Activated CD8-positive, alpha-beta memory T cell treated with anti-CD3 and anti-CD28 coated beads, Interleukin-2, amount 50 U/mL, for 24 hours (primary cell): ENCODE data around the gene COBL.

Experiments used
- DNase-seq: peaks from one replicate; pipeline ENCODE4 v3.0.0-alpha.2; 2020; ENCODE audit errors: extremely low read depth

Gene COBL

DNA sequence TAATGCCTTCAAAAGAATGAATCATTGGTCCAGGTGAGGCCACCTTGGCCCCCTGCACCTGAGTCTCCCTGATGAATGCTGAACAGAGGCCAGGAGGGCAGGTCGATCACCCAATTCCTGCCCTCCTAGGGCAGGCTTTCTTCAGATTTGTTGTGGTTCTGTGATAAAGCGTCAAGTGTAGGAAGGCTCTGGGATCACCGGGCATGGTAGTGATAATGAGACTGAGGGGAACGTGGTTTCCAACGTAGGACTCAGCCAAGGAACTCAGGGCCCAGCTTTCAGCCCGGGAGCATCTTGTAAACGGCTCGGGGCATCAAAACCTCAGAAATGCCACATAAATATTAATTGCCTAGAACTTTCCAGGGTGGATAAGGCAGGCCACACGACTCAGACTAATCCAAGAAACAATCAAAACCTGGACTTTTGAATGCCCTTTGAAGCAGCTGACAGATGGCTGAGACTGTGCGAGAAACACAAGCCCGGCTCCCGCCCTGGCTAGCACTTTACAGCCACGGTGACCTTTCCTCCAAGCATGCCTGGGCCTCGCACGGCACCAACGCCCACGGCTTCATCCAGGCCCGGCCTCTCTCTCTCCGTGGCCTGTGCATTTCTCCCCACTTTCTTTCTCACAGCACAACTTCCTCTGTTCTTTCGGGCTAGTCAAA lies 294.6 kb downstream of the COBL start:
- no peak for DNase-seq

DNA sequence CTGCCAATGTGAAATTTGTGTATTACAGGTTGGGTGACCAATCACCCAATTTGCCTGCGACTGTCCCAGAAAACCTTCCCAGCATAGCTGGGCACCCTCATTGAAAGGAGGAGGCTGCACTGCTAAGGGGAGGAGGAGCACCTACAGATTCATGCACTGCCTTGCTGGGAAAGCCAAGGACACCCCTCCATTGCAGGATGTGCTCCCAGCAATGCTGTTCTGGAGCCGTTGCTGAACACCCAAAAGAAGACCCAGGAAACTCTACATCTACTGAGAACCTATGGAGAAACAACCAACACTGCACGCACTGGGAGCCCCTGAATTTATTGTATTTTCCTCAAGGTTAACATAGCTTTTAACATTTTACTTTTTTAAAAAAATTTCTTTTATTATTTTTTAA lies 295.7 kb downstream of the COBL start:
- DNase-seq = no peak

DNA sequence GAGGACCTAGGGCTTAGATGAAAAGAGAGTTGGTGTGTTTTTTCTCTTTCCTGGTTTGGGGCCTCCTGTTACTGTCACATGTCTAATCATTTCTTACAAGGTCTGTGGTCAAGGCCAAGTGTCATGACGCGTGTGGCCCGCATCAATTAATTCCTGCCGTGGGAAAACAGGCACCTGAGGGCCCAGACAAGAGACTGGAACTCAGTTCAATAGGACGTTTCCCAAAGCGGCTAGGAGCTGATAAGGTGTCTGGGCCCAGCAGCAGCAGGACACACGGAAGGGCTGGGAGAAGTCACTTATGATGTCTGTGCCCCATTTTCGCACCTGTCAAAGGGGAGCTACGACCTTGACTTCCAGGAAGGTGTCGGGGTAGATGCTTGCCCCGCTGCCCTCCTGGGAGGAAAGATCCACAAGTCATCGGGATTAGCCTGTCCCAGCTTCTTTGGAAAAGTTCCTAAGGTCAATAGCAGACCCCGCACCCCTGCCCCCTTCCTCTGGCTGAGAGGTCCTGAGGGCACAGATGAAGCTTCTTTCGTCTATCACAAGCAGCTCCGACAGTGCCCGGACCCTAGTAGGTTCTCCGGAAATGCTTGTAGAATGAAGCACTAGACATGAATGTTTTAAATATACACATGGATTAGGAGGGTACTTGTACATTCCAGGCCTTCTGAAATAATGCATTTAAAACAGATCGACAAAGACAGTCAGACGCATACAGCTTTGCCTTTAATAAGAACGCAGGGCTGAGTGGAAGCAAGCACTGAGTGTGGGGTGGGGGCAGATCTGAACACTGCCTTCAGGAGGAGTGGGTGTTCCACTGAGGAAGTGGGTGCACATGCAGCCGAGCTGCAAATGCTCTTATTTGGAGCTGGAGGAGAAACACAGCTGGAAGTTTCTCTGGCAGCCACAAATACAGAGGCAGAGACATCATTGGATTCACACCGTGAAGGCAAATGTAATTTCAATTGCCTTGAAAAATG lies 296.4 kb downstream of the COBL start:
- no peak for DNase-seq

DNA sequence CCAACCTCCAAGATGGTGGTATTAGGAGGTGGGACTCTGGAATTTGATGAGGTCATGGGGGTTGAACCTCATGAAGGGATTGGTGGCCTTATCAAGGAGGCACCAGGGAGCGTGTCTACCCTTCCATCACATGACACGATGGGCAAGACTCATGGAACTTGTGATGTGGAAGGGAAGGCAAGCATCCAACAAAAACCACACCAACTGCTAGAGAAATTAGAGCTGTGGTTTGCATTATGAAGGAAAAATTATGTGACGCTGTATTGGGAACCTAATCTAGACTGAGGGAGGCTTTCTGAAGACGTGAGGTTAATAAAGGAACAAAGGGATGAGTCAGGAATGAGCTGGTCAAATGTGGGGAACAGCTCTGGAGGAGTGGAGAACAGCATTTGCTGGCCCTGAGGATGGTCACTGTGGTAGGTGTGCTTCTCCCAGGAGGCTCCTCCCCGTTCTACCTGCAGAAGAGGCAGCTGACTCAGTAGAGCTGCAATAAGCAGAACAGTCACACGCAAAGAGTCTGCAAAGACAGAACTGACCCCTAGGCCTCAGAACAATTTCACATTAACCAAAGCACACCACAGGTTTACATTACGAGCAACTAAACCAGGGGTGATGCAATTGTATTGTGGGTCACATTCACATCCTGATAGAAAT lies 297.3 kb downstream of the COBL start:
- no peak for DNase-seq

DNA sequence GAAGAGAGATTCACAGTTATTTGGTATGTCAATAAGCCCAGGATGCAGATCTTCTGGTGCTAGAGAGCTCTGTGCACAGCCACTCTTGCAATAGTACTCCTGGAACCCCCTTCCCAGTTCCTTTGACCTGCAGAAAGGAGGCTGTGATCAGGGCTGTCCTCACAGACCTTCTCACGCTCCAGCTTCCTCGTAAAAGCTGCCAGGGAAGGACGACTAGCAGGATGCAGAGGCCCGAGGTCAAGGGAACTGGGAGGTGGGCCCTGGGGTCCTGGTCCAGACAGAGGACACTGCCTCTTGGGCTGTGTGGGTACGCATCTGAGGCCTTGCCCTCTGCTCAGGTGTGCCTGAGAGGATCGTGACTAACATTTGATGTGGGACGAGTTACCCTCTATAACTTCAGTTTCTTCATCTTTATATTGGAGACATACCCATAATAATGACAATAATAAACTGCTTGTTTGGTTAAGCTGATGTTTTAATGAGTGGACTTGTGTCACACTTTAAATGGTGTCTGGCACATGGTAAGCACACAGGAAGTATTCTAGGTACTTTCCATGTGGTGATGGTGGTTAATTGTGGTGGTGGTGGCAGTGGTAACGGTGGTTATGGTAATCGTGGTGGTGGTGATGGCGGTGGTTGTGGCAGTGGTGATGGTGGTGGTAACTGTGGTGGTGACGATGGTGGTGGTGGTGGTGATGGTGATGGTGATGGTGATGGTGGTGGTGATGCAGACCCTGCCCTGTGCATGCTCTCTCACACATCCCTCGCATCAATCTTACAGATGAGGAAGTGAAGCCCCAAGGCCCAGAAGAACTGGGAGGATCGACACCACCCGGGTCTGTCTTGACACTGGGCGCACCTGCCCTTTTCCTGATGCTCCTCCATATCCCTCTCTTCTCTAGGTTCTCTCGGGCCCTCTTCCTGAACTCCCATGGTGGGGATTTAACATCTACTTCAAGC lies 298.8 kb downstream of the COBL start:
- DNase-seq = no peak

DNA sequence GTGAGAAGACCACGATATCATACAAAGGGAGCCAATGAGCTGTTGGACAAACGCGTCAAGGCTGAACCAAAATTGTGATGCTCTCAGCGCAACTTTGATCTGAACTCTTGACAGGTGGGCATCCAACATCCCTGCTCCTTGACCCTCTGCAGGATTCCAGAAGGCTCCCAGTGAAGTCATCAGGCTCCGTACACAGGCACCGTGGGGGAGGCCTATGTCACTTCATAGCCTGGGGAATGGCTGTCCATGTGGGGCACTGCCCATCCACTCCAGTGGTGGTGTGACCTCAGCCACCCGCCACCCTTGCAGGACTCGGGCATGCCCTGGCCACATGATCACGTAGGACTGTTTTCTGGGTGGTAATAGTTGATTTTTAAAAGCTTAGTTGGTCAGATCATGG lies 300.1 kb downstream of the COBL start:
- DNase-seq = no peak

DNA sequence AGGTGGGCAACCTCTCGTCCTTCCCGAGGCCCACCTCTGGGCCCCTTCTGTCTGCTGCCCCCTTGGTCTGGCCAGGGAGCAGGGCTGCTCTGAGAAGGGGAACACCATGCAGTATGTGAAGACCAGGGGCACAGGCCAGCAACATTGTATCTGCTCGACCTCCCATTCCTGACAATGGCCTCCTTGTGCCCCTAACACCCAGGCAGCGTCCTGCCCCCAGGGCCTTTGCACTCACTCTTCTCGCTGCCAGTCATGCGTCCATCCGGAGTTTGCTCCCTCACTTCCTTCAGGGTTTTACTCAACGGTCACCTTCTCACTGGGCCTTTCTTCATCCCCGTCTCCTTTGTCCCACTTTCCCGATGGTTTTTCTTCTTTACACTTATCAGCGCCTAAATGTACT lies 301.0 kb downstream of the COBL start:
- no peak for DNase-seq

DNA sequence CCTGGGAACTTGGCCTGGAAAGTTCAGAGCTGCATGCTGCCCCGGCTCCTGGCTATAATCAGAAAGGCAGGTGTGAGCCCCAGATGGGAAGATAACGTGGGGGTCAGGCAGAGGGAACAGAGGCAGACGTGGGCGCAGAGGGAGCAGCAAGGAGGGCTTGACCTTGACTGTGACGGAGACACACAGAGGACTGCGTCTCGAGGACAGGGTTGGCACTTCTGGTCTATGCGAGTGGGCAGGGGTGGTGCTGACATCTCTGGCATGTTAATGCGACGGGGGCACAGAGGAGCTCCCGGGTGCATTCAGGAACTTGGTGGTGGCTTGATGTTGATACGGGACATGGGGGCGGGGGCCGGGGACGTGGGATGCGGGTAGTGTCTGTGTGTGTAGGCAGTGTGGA lies 301.8 kb downstream of the COBL start:
- DNase-seq = no peak

DNA sequence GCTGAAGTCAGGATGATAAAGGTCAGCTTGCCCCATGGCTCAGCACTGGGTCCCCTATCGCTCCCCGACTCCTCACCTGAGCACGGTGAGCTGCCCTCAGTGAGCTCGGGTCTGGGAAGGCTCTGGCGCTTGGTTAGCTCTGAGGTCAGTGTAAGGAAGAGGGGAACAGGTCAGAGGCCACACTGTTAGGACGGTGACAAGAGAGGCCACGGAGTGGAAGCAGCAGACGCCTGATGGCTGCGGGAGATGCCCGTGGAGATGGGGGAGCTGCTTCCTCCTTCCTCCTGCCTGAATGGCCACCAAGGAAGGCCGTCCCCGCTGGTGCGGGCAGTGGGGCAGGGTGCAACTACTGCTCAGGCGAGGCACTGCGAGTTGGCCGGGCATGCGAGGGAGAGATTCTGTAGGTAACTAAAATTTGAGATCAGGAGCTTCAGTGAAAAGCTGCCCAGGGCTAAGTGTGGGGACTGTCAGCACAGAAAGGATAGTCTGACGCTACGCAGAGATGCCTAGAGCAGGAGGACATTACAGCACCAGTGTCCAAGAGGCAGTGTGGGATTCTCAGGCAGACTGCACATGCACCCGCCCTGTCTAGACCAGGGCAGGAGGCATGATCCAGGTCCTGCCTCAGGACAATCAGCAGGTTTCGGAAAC lies 302.6 kb downstream of the COBL start:
- DNase-seq = no peak

DNA sequence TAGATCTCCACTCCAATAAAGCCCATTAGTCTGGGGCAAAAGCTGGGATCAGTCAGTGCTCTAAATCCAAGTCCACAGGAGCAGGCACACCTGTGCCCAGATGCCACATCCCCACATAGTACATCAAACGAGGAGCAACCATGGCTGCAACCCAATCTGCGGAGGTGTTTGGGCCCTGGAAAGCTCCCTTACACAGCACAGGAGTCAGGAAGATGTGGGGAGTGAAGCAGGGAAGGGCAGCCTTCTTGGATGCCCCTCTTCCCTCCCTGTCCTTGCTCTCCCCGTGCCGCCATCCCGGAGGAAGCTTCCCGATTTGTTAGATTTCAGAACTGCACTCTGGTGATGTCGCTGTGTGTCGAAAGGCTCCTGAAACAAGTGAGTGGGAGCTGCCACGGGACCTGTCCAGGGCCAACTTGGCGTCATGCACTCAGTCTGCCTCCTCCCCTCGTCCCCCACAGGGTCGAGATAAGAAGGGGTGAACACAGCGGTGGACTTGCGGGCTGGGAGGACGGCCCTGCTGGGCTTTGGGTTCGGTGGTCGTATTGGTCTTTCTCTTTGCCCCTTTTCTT lies 303.3 kb downstream of the COBL start:
- DNase-seq = no peak

DNA sequence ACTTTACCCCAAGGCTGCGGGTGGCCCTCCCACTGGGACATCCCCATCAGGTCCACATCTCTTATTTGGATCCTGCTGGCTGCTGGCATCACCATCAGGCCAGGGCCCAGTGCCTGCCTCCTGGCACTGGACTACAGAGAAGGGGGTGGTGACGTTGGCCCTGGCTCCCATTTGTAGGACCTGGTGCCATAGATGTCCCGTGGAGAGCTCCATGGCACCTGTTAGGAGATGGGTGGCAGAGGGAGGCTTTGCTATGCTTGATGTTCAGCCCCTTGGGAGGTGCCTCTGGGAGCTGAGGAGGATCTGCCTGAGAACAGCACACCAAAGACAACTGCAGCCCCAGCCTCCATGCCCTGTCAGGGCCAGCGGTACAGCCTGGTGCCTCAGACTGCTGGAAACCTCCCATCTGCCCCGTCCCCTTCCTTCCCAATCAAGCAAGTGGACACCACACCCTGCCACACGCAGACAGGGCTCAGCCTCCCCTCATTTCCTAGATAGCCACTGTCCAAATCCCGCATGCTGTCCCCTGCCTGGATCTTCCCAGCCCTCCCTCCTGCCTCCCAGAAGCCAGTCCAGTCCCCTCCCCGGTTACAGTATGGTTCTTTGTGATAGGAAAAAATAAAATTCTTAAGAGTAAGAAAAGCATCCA lies 303.9 kb downstream of the COBL start:
- DNase-seq = no peak

DNA sequence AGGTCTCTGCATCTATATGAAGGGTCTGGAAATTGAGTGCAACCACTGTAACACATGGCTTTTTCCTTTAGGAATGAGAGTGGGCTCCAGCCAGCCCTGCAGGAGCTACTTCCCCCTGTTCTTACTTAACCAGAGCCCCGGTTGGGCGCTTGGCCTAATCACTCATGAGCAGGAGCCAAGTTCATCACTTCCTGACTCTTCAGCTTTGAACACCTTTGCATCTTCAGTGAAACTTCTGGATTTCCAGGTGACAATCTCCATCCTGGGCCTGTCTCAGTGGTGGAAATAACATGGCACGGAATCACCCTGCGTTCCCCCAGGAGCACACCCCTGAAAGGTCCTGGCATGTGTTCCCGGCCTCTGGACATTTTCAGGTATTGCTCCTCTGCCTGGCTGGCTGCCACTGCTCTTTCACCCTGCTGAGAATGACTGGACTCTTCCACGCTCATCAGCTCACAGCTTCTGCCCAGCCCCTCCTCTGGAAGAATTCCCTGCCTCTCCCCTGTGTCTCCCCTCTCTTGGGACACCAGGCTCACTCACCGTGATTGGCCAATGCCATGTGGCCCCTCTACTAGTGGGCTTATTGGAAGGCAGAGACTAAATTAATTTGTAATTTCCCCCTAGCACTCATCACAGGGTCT lies 304.8 kb downstream of the COBL start:
- no peak for DNase-seq

DNA sequence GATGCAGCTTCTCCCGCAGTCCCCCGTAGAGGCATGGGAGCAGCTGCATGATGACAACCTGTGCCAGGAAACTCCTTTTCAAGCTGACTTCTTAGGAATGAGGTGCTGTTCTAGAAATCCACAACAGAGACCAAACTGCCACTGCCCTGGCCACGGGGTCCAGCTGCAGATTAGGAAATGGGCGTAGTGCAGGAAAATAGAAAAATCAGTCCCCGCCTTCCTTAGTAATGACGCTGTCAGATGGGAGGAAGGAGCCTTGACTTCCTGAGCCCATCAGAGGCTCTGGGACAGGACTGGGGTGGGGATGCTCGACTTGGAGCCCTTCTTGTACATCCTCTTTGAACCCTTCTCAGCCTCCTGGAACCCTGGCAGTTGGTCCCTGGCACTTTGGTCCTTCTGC lies 306.1 kb downstream of the COBL start:
- no peak for DNase-seq

DNA sequence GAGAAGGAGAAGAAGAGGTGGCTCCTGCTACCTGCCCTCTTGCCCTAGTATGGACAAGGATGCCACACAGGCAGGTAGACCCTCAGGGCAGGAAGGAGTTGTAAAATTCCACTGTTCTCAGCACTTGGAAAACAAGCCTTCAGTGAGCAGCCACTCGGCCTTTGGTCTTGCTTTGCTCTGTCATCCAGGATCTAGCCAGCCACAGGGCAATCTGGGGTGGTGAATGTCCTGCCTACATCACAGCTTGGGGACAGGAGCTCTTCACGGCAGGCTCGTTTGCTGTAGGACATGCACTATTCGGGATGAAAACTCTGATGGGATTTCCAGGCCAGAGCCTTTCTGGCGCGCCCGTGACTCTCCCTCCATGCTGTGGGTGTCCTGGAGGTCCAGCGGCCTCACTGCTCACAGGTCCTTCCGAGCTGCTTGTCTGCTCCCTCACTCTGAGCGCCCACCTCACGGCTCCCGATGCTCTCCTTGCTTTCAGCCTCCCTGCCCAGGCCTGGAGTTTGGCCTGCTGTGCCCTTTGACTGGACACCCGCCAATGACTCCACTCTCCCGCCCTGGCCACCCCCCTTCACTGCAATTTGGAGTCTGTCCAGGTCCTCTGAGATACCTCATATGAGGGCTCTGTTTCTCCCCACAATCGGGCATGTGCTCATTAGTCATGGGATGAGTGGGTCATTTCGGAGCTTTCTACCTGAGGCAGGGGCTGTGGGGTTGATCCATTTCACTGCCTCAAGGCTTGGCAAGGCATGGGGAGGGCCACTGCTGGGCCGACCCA lies 306.7 kb downstream of the COBL start:
- DNase-seq = no peak

DNA sequence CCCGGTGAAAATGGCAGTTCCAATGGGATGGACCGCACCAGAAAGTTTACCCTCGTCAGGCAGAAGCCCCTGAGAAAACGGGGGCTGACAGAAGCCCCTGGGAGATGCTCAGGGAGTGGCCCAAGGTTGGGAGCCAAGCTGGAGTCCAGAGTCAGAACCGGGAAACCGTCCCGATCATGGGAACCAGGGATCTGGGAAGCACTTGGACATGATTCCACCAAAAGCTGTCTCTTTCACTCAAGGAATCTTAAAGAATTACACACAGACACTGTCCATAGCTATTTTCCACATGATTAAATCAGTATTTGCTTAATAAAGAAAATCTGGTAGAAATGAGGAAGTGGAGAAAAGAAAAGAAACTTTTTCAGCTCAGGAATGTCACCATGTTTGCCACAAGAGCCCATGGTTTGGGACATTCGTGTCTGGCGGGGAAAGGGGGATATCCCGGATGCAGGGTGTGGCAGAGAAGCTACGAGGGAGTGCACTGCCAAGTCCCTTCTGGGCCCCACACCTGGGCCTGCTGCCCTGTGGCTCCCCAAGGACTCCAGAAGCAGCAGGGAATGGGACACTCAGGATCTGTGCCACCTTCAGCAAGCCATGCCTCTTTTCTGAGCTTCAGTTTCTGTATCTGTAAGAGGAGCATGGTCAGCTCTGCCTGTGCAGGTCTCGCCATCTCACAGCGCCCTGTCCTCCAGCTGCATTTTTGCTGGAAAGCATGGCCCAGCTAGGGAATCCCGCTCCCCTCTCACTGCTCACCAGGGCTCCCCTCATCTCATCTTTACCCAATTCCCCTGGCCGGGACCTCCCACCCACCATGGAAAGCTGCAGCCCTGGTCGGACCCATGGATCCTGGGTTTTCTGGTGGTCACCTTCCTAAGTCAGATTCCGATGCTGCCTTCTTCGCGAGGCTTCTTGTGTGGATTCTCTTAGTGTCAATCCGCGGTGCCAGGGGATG lies 308.8 kb downstream of the COBL start:
- DNase-seq = no peak

DNA sequence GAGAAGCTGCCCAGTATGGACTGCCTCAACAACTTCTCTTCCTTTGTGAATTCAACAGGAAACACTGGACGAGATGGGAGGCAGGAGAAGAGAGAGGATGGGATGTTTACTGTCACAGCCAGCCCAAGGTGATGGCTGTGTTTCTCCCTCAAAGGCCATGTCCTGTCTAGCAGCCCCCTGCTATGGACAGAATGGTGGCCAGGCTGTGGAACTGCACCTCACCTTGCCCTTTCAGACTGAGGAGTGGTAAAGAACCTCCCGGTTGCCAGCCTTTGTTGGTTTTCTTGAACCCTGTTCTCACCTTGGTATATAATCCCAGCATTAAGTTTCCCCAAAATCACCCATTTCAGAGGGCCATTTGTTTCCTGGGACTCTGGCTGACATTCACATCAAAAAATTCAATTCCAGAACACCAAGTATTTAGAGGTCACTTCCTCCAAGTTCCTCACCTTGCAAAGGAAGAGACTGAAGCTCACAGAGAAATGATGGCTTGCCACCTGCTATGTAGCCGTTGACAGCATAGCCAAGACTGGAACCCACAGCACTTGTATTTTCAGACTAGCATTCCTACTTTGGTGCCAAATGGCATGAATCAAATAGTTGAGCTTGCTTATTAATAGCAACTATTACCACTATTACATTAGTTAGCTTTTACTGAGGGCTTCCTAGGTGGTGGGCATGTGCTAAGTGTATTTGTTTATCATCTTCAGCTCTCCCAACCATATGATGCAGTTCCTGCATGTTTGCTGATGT lies 309.9 kb downstream of the COBL start:
- DNase-seq = no peak

DNA sequence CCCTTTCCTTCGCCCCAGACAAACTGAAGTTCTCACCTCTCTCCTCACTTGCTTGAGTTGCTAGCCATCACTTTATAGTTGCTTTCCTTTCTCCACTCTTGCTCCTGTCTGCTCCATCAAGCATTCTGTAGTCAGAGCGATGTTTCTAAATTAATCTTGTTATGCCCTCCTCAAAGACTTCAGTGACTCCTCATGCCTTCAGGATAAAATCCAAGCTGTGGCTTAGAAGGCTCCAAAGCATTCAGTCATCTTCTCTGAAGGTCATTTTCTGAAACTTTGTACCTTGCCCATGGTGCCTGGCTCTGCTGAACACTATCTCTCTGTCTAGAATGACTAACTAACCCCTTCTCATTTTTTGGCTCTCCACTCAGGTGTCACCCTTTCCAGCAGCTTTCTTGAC lies 311.5 kb downstream of the COBL start:
- no peak for DNase-seq
